ENCODE results near the gene ZNF318.
"Not testable (repeated sequence)": the region's sequence is repeated elsewhere in the genome, so short reads cannot be mapped to it uniquely, and the experiment has no call there.

ZNF318 gene

DNA sequence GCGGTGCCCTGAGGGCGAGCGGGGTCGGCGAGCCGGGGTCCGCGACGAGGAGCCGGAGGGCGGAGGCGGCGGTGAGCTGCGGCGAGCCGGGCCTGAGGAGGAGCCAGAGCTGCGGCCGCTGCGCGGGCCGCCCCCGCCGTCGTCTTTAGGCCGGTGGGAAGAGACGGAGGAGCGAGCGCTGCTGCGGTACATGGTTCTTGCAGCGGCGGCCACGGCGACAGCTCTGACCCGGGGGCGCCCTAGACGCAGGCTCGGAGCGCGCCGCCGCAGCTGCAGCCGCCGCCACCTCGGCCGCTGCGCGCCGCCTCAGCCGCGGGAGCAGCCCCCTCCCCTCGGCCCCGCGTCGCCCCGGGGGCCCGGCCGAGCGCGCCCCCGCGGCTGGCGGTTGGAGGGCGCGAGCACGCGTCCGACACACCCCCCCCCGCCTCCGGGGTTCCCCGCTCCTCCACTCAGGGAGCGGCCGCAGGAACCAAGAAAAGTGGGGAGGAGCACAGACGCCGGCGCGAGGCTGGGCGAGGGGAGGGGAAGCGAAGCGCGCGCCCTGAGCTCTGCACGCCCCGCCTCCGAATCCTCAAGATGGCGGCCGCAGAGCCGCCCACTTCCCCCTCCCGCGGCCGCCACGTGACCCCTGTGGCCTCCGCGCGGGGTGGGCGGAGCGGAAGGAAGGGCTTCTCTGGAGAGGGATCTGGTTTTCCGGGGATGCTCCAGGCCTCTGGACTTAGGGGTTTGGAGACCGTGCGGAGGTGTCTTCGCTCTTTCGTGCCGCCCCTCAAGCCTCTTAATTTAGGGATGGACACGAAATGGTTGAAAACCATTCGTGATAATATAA lies at the start of gene ZNF318:
ZNF318 (minus strand) TSS at position 474 of the 829 bp plus-strand sequence; CDS start at position 192, 282 bp downstream.
- no peak for TF ChIP-seq CTCF (IDR thresholded peaks at IDR 0.05; ENCODE audit: low read depth, low read length)
- DNase-seq (ENCODE audit: low read depth, low spot score), result peak; percentile 99
- H3K4me3 ChIP-seq (ENCODE audit: low read depth, low read length), result peak within 1 kb of the TSS; percentile 51
- in situ Hi-C loops (cut with HindIII; ENCODE audit: low sequenced_read_pairs), result no loop called here

DNA sequence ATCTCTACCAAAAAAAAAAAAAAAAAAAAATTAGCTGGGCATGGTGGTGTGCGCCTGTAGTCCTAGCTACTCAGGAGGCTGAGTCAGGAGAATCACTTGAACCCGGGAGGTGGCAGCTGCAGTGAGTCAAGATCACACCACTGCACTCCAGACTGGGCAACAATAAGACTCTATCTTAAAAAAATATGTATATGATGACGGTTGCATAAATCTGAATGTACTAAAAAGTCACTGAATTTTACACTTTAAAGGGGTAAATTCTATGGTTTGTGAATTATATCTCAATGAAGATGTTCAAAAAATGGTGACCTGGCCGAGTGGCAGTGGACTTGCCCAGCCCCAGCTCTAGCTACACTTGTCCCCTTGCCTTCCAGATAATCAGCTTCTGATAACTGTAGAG lies 47.5 kb upstream of the ZNF318 start:
- no peak for TF ChIP-seq CTCF (IDR thresholded peaks at IDR 0.05; ENCODE audit: low read depth, low read length)
- in situ Hi-C loops (cut with HindIII; ENCODE audit: low sequenced_read_pairs), result no loop called here
- no peak overlapping the region for H3K4me3 ChIP-seq (ENCODE audit: low read depth, low read length)
- no peak for DNase-seq (ENCODE audit: low read depth, low spot score)

- DNase-seq (ENCODE audit: low read depth, low spot score); in situ Hi-C loops (cut with HindIII; ENCODE audit: low sequenced_read_pairs); H3K4me3 ChIP-seq (ENCODE audit: low read depth, low read length): not testable (repeated sequence)
These were observed 45.8 kb upstream of the ZNF318 start for GRCh38 chr6:43415275-43415674.

GRCh38 chr6:43413002-43413401 lies 43.6 kb upstream of the ZNF318 start:
- no peak for DNase-seq (ENCODE audit: low read depth, low spot score)
- TF ChIP-seq CTCF (IDR thresholded peaks at IDR 0.05; ENCODE audit: low read depth, low read length), result no peak
- H3K4me3 ChIP-seq (ENCODE audit: low read depth, low read length), result no peak overlapping the region
- in situ Hi-C loops (cut with HindIII; ENCODE audit: low sequenced_read_pairs), result no loop called here

DNA sequence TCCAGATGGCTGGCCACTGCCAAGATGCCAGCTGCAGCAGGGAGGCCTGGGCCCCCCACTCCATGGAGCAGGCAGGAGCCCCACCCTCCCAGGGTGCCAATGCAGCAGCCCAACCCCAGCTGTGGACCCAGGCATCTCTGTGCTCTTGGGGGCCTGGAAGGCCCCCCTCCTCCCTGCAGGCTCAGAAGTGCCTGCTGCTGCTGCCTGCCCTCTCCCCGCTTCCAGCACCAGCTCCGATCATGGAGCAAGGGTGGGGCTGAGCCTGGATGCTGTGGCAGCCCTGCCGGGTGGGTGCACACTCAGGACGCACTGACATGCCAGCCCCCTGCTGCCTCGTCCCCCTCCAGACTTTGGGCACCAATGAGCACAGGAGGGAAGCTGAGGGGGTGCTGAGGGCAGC lies 43.1 kb upstream of the ZNF318 start:
- no peak for DNase-seq (ENCODE audit: low read depth, low spot score)
- no peak for TF ChIP-seq CTCF (IDR thresholded peaks at IDR 0.05; ENCODE audit: low read depth, low read length)
- no peak overlapping the region for H3K4me3 ChIP-seq (ENCODE audit: low read depth, low read length)
- in situ Hi-C loops (cut with HindIII; ENCODE audit: low sequenced_read_pairs), result no loop called here

GRCh38 chr6:43410776-43411175 lies 41.3 kb upstream of the ZNF318 start:
- DNase-seq (ENCODE audit: low read depth, low spot score); H3K4me3 ChIP-seq (ENCODE audit: low read depth, low read length); in situ Hi-C loops (cut with HindIII; ENCODE audit: low sequenced_read_pairs): not testable (repeated sequence)

DNA sequence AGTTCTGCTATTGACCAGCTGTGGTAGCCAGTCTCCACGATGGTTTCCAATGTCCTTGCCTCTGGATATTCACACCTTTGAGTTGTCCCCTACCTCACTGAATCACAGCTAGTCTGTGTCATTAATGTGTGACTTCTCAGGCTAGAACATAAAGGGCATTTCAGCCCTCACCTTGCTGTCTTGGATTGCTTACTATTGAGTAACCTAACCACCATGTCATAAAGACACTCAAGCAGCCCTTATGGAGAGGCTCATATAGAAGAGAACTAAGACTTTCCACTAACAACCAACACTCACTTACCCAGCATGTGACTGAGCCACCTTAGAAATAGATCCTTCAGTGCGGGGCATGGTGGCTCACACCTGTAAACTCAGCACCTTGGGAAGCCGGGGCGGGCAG lies 38.8 kb upstream of the ZNF318 start:
- no peak for TF ChIP-seq CTCF (IDR thresholded peaks at IDR 0.05; ENCODE audit: low read depth, low read length)
- DNase-seq (ENCODE audit: low read depth, low spot score), result no peak
- in situ Hi-C loops (cut with HindIII; ENCODE audit: low sequenced_read_pairs), result no loop called here
- H3K4me3 ChIP-seq (ENCODE audit: low read depth, low read length), result no peak overlapping the region

Data from astrocyte of the spinal cord (primary cell).